GM12892 (cell line): ENCODE results near the gene UGT2B10.

Experiments used
- POLR2A ChIP-seq: IDR thresholded peaks from 2 replicates; pipeline ENCODE4 v1.6.1; 2011; ENCODE audit warnings: low read depth, low read length, control low read depth
- POLR2AphosphoS5 ChIP-seq: IDR thresholded peaks from 2 replicates; pipeline ENCODE4 v1.6.1; 2011; ENCODE audit warnings: low read depth, low read length, control low read depth
- TAF1 ChIP-seq: IDR thresholded peaks from 2 replicates; pipeline ENCODE4 v1.6.1; 2011; ENCODE audit warnings: low read depth, mild to moderate bottlenecking, control low read depth, low read length, borderline replicate concordance

DNA sequence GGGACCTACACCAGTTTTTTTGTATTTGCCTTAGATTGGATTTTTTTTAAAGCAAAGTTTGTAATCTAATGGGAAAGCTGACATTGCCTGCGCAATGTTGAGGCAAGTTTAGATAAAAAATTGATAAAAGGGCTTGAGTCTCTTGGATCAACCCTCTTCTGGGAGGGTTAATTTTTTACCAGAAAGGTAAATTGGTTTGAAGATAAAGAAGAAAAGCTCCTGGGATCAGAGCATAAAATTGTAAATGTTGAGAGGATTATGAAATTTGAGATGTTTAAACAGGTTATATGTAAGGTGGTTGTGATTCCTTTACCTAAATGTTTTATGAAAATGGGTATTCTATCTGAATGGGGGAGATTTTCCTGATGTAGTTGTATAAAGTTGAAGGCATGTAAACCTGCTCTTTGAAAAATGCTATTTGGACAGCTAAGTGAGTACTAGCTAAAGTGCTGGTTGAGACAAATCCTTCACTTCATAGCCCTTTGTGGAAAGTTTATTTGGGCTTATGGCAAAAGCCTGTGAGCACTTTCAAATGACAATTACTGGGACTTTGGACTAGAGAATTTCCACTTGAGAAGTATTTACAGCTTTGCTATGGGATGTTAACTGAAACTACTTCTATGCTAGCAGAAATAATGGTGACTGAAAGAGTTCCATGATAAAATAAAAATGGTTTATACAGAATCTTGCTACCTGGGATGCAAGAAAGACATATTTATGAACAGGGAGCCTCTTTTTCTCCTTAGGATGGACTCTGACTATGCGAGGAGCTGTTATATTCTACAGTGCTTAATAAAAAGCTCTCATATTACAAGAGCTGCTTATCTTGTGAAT is 56.2 kb downstream of the UGT2B10 start:
- no peak for TF ChIP-seq POLR2A
- no peak for TF ChIP-seq TAF1
- no peak for TF ChIP-seq POLR2AphosphoS5
